GM12874 (cell line): Measurements from ENCODE around the gene SPATA25.

Source experiments
- CTCF ChIP-seq: IDR thresholded peaks from 2 replicates; pipeline ENCODE4 v1.5.1; 2011; ENCODE audit warnings: low read depth, mild to moderate bottlenecking, control low read depth, low read length, moderate library complexity; ENCODE audit not compliant: insufficient read depth

Gene SPATA25

GRCh38 chr20:45894797-45895196, 7.4 kb upstream of the SPATA25 start:
- TF ChIP-seq CTCF, result no peak

GRCh38 chr20:45893831-45894230, 6.4 kb upstream of the SPATA25 start:
- no peak for TF ChIP-seq CTCF

- no peak for TF ChIP-seq CTCF
Measured at GRCh38 chr20:45892828-45893500, 5.5 kb upstream of the SPATA25 start.

GRCh38 chr20:45892049-45892825, 4.8 kb upstream of the SPATA25 start:
- no peak for TF ChIP-seq CTCF

- TF ChIP-seq CTCF, result no peak
Measured at GRCh38 chr20:45890985-45891983, 3.9 kb upstream of the SPATA25 start, which contains the start of the genes CTSA and NEURL2. Gene CTSA (plus strand): TSS chr20:45891335. CDS start chr20:45891569, 234 bp downstream. Gene NEURL2 (minus strand): TSS chr20:45891208. CDS start chr20:45890991, 217 bp downstream.

- TF ChIP-seq CTCF, result peak; percentile 48; the same call in 1 of the 2 replicates
Measured at GRCh38 chr20:45890077-45890984, 2.9 kb upstream of the SPATA25 start.
